Brain microvascular endothelial cell (primary cell): ENCODE data around the gene CWF19L2.
"Not testable (repeated sequence)": the region's sequence is repeated elsewhere in the genome, so short reads cannot be mapped to it uniquely, and the experiment has no call there.

Source experiments
- DNase-seq: peaks from one replicate; pipeline ENCODE4 v3.0.0-alpha.2; 2020
- H3K27ac ChIP-seq: fragments of 250-450 bp; sonication (Bioruptor Pico); 2 replicates; pipeline ENCODE4 v1.5.1; 2020; ENCODE audit warnings: mild to moderate bottlenecking, moderate library complexity
- H3K27me3 ChIP-seq: fragments of 250-450 bp; sonication (Bioruptor Pico); replicated peaks from 2 replicates; pipeline ENCODE4 v1.5.1; 2020; ENCODE audit warnings: mild to moderate bottlenecking
- H3K36me3 ChIP-seq: fragments of 250-450 bp; sonication (Bioruptor Pico); replicated peaks from 2 replicates; pipeline ENCODE4 v1.5.1; 2020; ENCODE audit warnings: mild to moderate bottlenecking
- H3K4me3 ChIP-seq: 2 replicates; pipeline ENCODE4 v1.5.1; 2011; ENCODE audit warnings: low read depth, mild to moderate bottlenecking, control low read depth, low read length, moderate library complexity
- CTCF ChIP-seq: IDR thresholded peaks from 2 replicates; pipeline ENCODE4 v1.5.1; 2011; ENCODE audit warnings: low read depth, mild to moderate bottlenecking, moderate library complexity, low read length, control low read depth, inconsistent platforms; ENCODE audit errors: missing control alignments
- in situ Hi-C: cut with HindIII; loops from 2 replicates; pipeline ENCODE4 v1.10.0; 2017; ENCODE audit warnings: low sequenced_read_pairs, low pct_ligation_motif_present

CWF19L2 gene

GRCh38 chr11:107430525-107430924 lies 27.1 kb downstream of the CWF19L2 start:
- Histone ChIP-seq H3K27me3 (no peaks in the 10 kb centered on the region), H3K36me3 (peaks cover 2% of the 10 kb centered on the region), H3K27ac (no peak overlapping the region), H3K4me3 (no peak overlapping the region)
- TF ChIP-seq CTCF, result no peak
- DNase-seq, result no peak
- in situ Hi-C loops, result no loop called here

GRCh38 chr11:107427569-107428180 lies 29.9 kb downstream of the CWF19L2 start:
- H3K27me3 ChIP-seq, result no peaks in the 10 kb centered on the region
- in situ Hi-C loops, result no loop called here
- H3K27ac ChIP-seq, result no peak overlapping the region
- H3K4me3 ChIP-seq, result no peak overlapping the region
- no peak for TF ChIP-seq CTCF
- no peak for DNase-seq
- H3K36me3 ChIP-seq, result peaks cover 2% of the 10 kb centered on the region

- TF ChIP-seq CTCF, result no peak
- no peaks in the 10 kb centered on the region for H3K36me3 ChIP-seq
- H3K4me3 ChIP-seq, result no peak overlapping the region
- no peaks in the 10 kb centered on the region for H3K27me3 ChIP-seq
- H3K27ac ChIP-seq, result no peak overlapping the region
- no peak for DNase-seq
- in situ Hi-C loops, result no loop called here
Measured at GRCh38 chr11:107413352-107413751, 44.3 kb downstream of the CWF19L2 start.

- TF ChIP-seq CTCF, result no peak
- H3K36me3 ChIP-seq, result no peaks in the 10 kb centered on the region
- in situ Hi-C loops, result no loop called here
- no peak for DNase-seq
- no peak overlapping the region for H3K27ac ChIP-seq
- H3K27me3 ChIP-seq, result no peaks in the 10 kb centered on the region
- H3K4me3 ChIP-seq, result no peak overlapping the region
Measured at GRCh38 chr11:107408762-107409211, 48.8 kb downstream of the CWF19L2 start.

GRCh38 chr11:107405260-107405659 lies 52.4 kb downstream of the CWF19L2 start:
- no peak for TF ChIP-seq CTCF
- in situ Hi-C loops, result no loop called here
- no peak for DNase-seq
- Histone ChIP-seq H3K27me3 (no peaks in the 10 kb centered on the region), H3K4me3 (no peak overlapping the region), H3K27ac (no peak overlapping the region), H3K36me3 (no peaks in the 10 kb centered on the region)

- in situ Hi-C loops, H3K27ac ChIP-seq, H3K4me3 ChIP-seq, DNase-seq, H3K27me3 ChIP-seq, H3K36me3 ChIP-seq: not testable (repeated sequence)
Measured at GRCh38 chr11:107401131-107401530, 56.5 kb downstream of the CWF19L2 start.
